Activated naive CD4-positive, alpha-beta T cell treated with anti-CD3 and anti-CD28 coated beads, Interleukin-2, amount 50 U/mL, for 24 hours (primary cell): ENCODE results near the gene ZBTB4.
A peak's percentile ranks its signal among the peaks of the same experiment; 100 is the strongest.

Experiments used
- H3K27ac Mint-ChIP-seq: one replicate; pipeline ENCODE4 v1.8.0; 2021; ENCODE audit warnings: mild to moderate bottlenecking, mixed read lengths
- H3K27me3 Mint-ChIP-seq: one replicate; pipeline ENCODE4 v1.8.0; 2021; ENCODE audit warnings: mixed read lengths
- H3K36me3 Mint-ChIP-seq: one replicate; pipeline ENCODE4 v1.8.0; 2021; ENCODE audit warnings: mixed read lengths
- H3K4me1 Mint-ChIP-seq: one replicate; pipeline ENCODE4 v1.8.0; 2021; ENCODE audit warnings: mixed read lengths
- H3K4me3 Mint-ChIP-seq: one replicate; pipeline ENCODE4 v1.8.0; 2021; ENCODE audit warnings: mild to moderate bottlenecking, mixed read lengths
- H3K9me3 Mint-ChIP-seq: one replicate; pipeline ENCODE4 v1.8.0; 2021; ENCODE audit warnings: mixed read lengths

Gene ZBTB4

GRCh38 chr17:7426896-7427489 is 52.4 kb downstream of the ZBTB4 start:
- H3K27me3 Mint-ChIP-seq, result no peaks in the 10 kb centered on the region
- no peak overlapping the region for H3K4me3 Mint-ChIP-seq
- H3K36me3 Mint-ChIP-seq, result no peaks in the 10 kb centered on the region
- H3K9me3 Mint-ChIP-seq, result no peaks in the 10 kb centered on the region
- H3K4me1 Mint-ChIP-seq, result no peaks in the 10 kb centered on the region
- no peak overlapping the region for H3K27ac Mint-ChIP-seq

- no peak overlapping the region for H3K27ac Mint-ChIP-seq
- H3K4me1 Mint-ChIP-seq, result no peaks in the 10 kb centered on the region
- no peaks in the 10 kb centered on the region for H3K36me3 Mint-ChIP-seq
- H3K9me3 Mint-ChIP-seq, result no peaks in the 10 kb centered on the region
- no peaks in the 10 kb centered on the region for H3K27me3 Mint-ChIP-seq
- H3K4me3 Mint-ChIP-seq, result no peak overlapping the region
Measured at GRCh38 chr17:7426203-7426863, 53.1 kb downstream of the ZBTB4 start.

DNA sequence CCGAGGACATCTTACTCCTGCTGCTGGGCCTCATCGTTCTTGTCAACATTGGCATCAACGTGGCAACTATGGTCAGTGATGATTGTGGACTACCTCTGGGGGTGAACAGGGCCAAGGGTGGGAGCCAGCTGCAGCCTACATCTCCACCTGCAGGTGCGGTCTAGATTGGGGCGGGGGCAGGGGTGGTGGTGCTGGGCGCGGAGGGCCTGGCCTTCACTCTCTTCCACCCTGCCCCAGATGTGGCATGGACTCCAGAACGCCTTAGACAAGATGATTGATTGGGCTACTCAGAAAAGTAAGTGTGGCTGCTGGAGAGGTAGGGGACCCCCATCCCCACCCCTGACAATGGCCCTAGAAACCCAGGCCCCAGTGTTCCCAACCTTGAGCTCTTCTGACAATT is 53.7 kb downstream of the ZBTB4 start:
- H3K9me3 Mint-ChIP-seq, result no peaks in the 10 kb centered on the region
- H3K36me3 Mint-ChIP-seq, result no peaks in the 10 kb centered on the region
- no peaks in the 10 kb centered on the region for H3K27me3 Mint-ChIP-seq
- no peaks in the 10 kb centered on the region for H3K4me1 Mint-ChIP-seq
- no peak overlapping the region for H3K27ac Mint-ChIP-seq
- no peak overlapping the region for H3K4me3 Mint-ChIP-seq

DNA sequence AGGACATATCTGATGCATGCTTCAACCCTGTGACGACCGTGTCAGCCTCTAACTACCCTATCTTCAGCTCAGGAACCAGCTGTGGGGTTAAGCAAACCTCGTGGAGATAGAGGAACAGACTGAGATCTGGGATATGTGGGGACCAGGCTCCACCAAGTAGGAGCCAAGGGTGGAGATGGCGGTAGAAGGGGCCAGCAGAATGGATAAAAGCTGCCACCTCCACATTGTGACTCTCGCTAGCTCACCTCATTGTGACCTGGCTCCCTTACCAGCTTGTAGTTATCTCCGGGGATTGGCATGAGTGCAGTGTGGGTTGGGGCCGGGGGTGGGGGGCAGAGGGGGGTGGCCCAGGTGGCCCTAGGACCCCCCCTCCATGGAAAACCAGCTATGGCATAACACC is 54.1 kb downstream of the ZBTB4 start, which contains the start of gene SPEM2:
SPEM2 (plus strand) TSS at position 301 of the 400 bp plus-strand sequence; CDS start at position 374, 73 bp downstream.
- no peak within 1 kb of the TSS for H3K4me3 Mint-ChIP-seq
- no peaks in the 10 kb centered on the region for H3K36me3 Mint-ChIP-seq
- H3K27ac Mint-ChIP-seq, result no peak within 1 kb of the TSS
- no peaks in the 10 kb centered on the region for H3K4me1 Mint-ChIP-seq
- H3K9me3 Mint-ChIP-seq, result no peaks in the 10 kb centered on the region
- no peaks in the 10 kb centered on the region for H3K27me3 Mint-ChIP-seq

- H3K4me3 Mint-ChIP-seq, result no peak overlapping the region
- no peaks in the 10 kb centered on the region for H3K4me1 Mint-ChIP-seq
- no peaks in the 10 kb centered on the region for H3K36me3 Mint-ChIP-seq
- H3K27ac Mint-ChIP-seq, result no peak overlapping the region
- no peaks in the 10 kb centered on the region for H3K27me3 Mint-ChIP-seq
- H3K9me3 Mint-ChIP-seq, result no peaks in the 10 kb centered on the region
Measured at GRCh38 chr17:7423679-7424078, 55.8 kb downstream of the ZBTB4 start.

GRCh38 chr17:7421186-7421585 is 58.2 kb downstream of the ZBTB4 start:
- no peak overlapping the region for H3K4me3 Mint-ChIP-seq
- H3K36me3 Mint-ChIP-seq, result no peaks in the 10 kb centered on the region
- H3K4me1 Mint-ChIP-seq, result no peaks in the 10 kb centered on the region
- H3K27me3 Mint-ChIP-seq, result no peaks in the 10 kb centered on the region
- no peak overlapping the region for H3K27ac Mint-ChIP-seq
- H3K9me3 Mint-ChIP-seq, result no peaks in the 10 kb centered on the region

DNA sequence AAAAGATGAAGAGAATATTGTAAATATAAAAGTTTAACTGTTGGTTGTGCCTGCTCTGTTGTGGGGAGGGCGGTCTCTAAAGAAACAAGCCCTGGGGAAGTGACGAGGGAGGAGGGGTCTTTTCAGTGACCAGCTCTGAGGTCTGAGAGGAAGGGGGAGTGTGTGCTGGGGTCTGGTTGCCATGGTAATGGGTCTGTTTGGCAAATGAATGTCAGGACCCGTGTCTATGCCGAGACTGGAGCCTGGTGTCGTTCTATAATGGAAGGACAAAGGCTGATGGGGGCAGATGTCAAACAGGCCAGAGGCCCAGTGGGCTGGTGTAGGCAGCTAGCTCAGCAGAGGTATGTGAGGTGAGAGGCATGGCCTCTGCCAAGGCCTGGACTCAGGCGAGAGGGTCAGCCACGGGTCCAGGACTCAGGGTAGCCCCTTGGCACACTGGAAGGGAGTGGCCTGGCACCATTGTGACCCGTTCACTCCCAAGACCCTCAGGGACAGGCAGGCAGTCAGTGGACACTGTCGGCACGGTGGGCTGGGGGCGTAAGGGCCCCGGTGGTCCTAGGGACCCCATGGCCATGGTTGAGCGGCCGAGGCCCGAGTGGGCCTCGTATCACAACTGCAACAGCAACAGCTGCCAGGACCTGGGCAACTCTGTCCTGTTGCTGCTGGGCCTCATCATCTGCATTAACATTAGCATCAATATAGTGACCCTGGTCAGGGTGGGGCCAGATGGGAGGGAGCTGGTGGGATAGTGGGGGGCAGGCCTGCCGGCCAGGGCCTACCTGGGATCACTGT is 59.4 kb downstream of the ZBTB4 start, which contains the start of gene SPEM1:
SPEM1 (plus strand) TSS at position 506 of the 792 bp plus-strand sequence; CDS start at position 567, 61 bp downstream.
- Mint-ChIP-seq H3K9me3 (no peaks in the 10 kb centered on the region), H3K36me3 (no peaks in the 10 kb centered on the region), H3K27ac (no peak within 1 kb of the TSS), H3K4me3 (no peak within 1 kb of the TSS), H3K27me3 (no peaks in the 10 kb centered on the region), H3K4me1 (no peaks in the 10 kb centered on the region)

DNA sequence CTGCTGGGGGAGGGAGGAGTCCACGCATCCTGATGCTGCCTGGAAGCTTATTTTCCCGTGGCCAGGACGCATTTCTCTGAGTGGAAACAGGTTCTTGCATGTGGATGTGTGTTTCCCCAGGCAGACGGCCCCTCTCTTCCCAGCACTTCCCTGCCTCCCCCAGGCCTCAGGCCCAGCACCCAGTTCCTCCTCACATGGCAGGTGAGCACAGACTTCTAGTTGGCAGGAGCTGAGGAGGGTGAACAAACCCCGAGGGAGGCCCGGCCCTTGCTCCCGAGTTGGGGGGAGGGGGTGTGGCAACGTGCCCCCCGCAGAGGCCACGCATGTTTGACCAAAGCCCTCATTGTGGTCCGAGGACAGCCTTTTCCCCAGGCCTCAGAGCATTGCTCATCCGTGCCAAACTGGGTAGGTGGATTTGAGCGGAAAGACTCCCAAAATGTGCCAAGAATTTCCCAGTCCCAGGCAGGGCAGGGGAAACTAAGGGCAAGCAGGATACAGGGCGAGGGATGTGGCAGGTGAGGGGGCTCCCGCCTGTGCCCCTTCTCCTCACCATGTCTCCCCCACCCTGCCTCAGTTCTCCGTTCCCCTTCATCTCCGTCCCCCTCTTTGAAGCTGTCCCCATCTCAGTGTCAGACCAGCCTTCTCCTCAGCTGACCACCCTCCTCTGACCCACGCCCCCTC is 60.8 kb downstream of the ZBTB4 start:
- Mint-ChIP-seq H3K4me1 (no peaks in the 10 kb centered on the region), H3K27me3 (no peaks in the 10 kb centered on the region), H3K27ac (no peak overlapping the region), H3K36me3 (no peaks in the 10 kb centered on the region), H3K4me3 (no peak overlapping the region), H3K9me3 (no peaks in the 10 kb centered on the region)

GRCh38 chr17:7417056-7417655 is 62.3 kb downstream of the ZBTB4 start:
- Mint-ChIP-seq H3K36me3 (no peaks in the 10 kb centered on the region), H3K4me3 (no peak overlapping the region)

GRCh38 chr17:7416323-7416722 is 63.1 kb downstream of the ZBTB4 start:
- Mint-ChIP-seq H3K9me3 (no peaks in the 10 kb centered on the region), H3K27me3 (no peaks in the 10 kb centered on the region), H3K27ac (peak overlapping the region; percentile 6), H3K4me1 (no peaks in the 10 kb centered on the region), H3K36me3 (no peaks in the 10 kb centered on the region), H3K4me3 (no peak overlapping the region)

More at GRCh38 chr17:7417056-7417655, 62.3 kb downstream of the ZBTB4 start:
- Mint-ChIP-seq H3K4me1 (no peaks in the 10 kb centered on the region), H3K9me3 (no peaks in the 10 kb centered on the region), H3K27ac (no peak overlapping the region), H3K27me3 (no peaks in the 10 kb centered on the region)

DNA sequence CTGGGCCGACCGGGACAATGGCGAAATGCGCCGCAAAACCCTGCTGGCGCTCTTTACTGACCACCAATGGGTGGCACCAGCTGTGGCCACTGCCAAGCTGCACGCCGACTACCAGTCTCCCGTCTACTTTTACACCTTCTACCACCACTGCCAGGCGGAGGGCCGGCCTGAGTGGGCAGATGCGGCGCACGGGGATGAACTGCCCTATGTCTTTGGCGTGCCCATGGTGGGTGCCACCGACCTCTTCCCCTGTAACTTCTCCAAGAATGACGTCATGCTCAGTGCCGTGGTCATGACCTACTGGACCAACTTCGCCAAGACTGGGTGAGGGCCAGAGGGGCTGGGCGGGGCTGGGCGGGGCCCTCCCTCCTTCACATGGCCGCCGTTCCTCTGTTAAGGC is 63.6 kb downstream of the ZBTB4 start:
- no peak overlapping the region for H3K27ac Mint-ChIP-seq
- H3K36me3 Mint-ChIP-seq, result no peaks in the 10 kb centered on the region
- H3K4me3 Mint-ChIP-seq, result no peak overlapping the region
- H3K9me3 Mint-ChIP-seq, result no peaks in the 10 kb centered on the region
- no peaks in the 10 kb centered on the region for H3K27me3 Mint-ChIP-seq
- H3K4me1 Mint-ChIP-seq, result no peaks in the 10 kb centered on the region

GRCh38 chr17:7414837-7415236 is 64.6 kb downstream of the ZBTB4 start:
- H3K4me1 Mint-ChIP-seq, result no peaks in the 10 kb centered on the region
- H3K27me3 Mint-ChIP-seq, result no peaks in the 10 kb centered on the region
- H3K9me3 Mint-ChIP-seq, result no peaks in the 10 kb centered on the region
- no peaks in the 10 kb centered on the region for H3K36me3 Mint-ChIP-seq
- no peak overlapping the region for H3K4me3 Mint-ChIP-seq
- H3K27ac Mint-ChIP-seq, result no peak overlapping the region

GRCh38 chr17:7413346-7413985 is 66.0 kb downstream of the ZBTB4 start:
- Mint-ChIP-seq H3K9me3 (no peaks in the 10 kb centered on the region), H3K4me3 (no peak overlapping the region), H3K27me3 (no peaks in the 10 kb centered on the region), H3K36me3 (no peaks in the 10 kb centered on the region), H3K27ac (no peak overlapping the region), H3K4me1 (peaks cover 6% of the 10 kb centered on the region)

GRCh38 chr17:7411427-7411750 is 68.0 kb downstream of the ZBTB4 start:
- Mint-ChIP-seq H3K27me3 (no peaks in the 10 kb centered on the region), H3K27ac (no peak overlapping the region), H3K4me3 (no peak overlapping the region), H3K9me3 (no peaks in the 10 kb centered on the region), H3K36me3 (no peaks in the 10 kb centered on the region), H3K4me1 (peaks cover 6% of the 10 kb centered on the region)
